WTC11 (cell line): ENCODE results near the gene FGF14. TPM values are rescaled to one million over a fixed set of nuclear protein-coding genes. Genes with fewer than 3 reads are reported as not detected.
"Not testable (repeated sequence)": the region's sequence is repeated elsewhere in the genome, so short reads cannot be mapped to it uniquely, and the experiment has no call there.

Experiments
- ATAC-seq: fragments of 200-7000 bp; cut with Tn5 transposase; 2 replicates; pipeline ENCODE4 v1.10.0; 2021; ENCODE audit warnings: mild to moderate bottlenecking, moderate library complexity
- CTCF ChIA-PET: fragments of 300-600 bp; sonication (Branson Sonifier 250); formaldehyde crosslinking; loops from one replicate; lab custom pipeline; 2021; ENCODE audit warnings: antibody characterized with exemption; lab: Charles Lee
- POLR2A ChIA-PET: fragments of 350-600 bp; sonication (Branson Sonifier 250); formaldehyde crosslinking; loops from one replicate; lab custom pipeline; 2021; ENCODE audit warnings: antibody characterized with exemption; lab: Charles Lee
- DNase-seq: peaks from one replicate; pipeline ENCODE4 v3.0.0; 2021; ENCODE audit warnings: low spot score
- H3K27ac Mint-ChIP-seq: 2 replicates; pipeline ENCODE4 v1.8.0; 2021; ENCODE audit warnings: mixed read lengths
- H3K27me3 Mint-ChIP-seq: 2 replicates; pipeline ENCODE4 v1.8.0; 2021; ENCODE audit warnings: low read depth, mild to moderate bottlenecking, moderate library complexity, mixed read lengths
- H3K36me3 Mint-ChIP-seq: 2 replicates; pipeline ENCODE4 v1.8.0; 2021; ENCODE audit warnings: mixed read lengths
- H3K4me1 Mint-ChIP-seq: 2 replicates; pipeline ENCODE4 v1.8.0; 2022; ENCODE audit warnings: mixed read lengths
- H3K4me3 Mint-ChIP-seq: 2 replicates; pipeline ENCODE4 v1.8.0; 2021; ENCODE audit warnings: mild to moderate bottlenecking, moderate library complexity, mixed read lengths
- H3K9me3 Mint-ChIP-seq: 2 replicates; pipeline ENCODE4 v1.8.0; 2021; ENCODE audit warnings: mixed read lengths
- ATF3 ChIP-seq: sonication (generic); formaldehyde crosslinking; conservative IDR thresholded peaks from 2 replicates; pipeline ENCODE4 v1.8.1; 2022; ENCODE audit warnings: mild to moderate bottlenecking, missing genetic modification reagents
- HMGA2 ChIP-seq: fragments of 250-450 bp; sonication (Bioruptor Pico); IDR thresholded peaks from 2 replicates; pipeline ENCODE4 v1.4.0; 2021; ENCODE audit warnings: mild to moderate bottlenecking, moderate library complexity
- MLX ChIP-seq: sonication (generic); formaldehyde crosslinking; IDR thresholded peaks from 2 replicates; pipeline ENCODE4 v1.8.1; 2023; ENCODE audit warnings: mild to moderate bottlenecking, missing genetic modification reagents, moderate library complexity
- MXD4 ChIP-seq: fragments of 250-450 bp; sonication (Bioruptor Pico); IDR thresholded peaks from 2 replicates; pipeline ENCODE4 v1.8.0; 2021; ENCODE audit warnings: mild to moderate bottlenecking, moderate library complexity, borderline replicate concordance
- SMAD3 ChIP-seq: sonication (generic); formaldehyde crosslinking; IDR thresholded peaks from 2 replicates; pipeline ENCODE4 v1.8.0; 2022; ENCODE audit warnings: missing genetic modification reagents, mild to moderate bottlenecking, borderline replicate concordance
- SP1 ChIP-seq: sonication (generic); formaldehyde crosslinking; conservative IDR thresholded peaks from 2 replicates; pipeline ENCODE4 v1.8.1; 2022; ENCODE audit warnings: missing genetic modification reagents
- STAT6 ChIP-seq: sonication (generic); formaldehyde crosslinking; conservative IDR thresholded peaks from 2 replicates; pipeline ENCODE4 v1.8.1; 2023; ENCODE audit warnings: mild to moderate bottlenecking, low read depth, missing genetic modification reagents, moderate library complexity
- TP53 ChIP-seq: sonication (generic); formaldehyde crosslinking; IDR thresholded peaks from 2 replicates; pipeline ENCODE4 v1.8.1; 2023; ENCODE audit warnings: mild to moderate bottlenecking, missing genetic modification reagents
- ZNF317 ChIP-seq: sonication (generic); formaldehyde crosslinking; IDR thresholded peaks from 2 replicates; pipeline ENCODE4 v1.8.1; 2023; ENCODE audit warnings: low read depth, mild to moderate bottlenecking, moderate library complexity, missing genetic modification reagents, borderline replicate concordance
- ZNF425 ChIP-seq: fragments of 250-450 bp; sonication (Bioruptor Pico); conservative IDR thresholded peaks from 2 replicates; pipeline ENCODE4 v1.9.0; 2021; ENCODE audit warnings: mild to moderate bottlenecking
- total RNA-seq: library from RNA; stranded (reverse); gene quantifications from 3 replicates; pipeline ENCODE4 v1.2.3, GENCODE V29; 2021
- TF ChIP-seq, protein P1 (sequence below): sonication (generic); formaldehyde crosslinking; IDR thresholded peaks from 2 replicates; pipeline ENCODE4 v1.8.0; 2022; ENCODE audit warnings: mild to moderate bottlenecking, missing genetic modification reagents
- TF ChIP-seq, protein P2 (sequence below): sonication (generic); formaldehyde crosslinking; IDR thresholded peaks from 2 replicates; pipeline ENCODE4 v1.8.0; 2022; ENCODE audit warnings: missing genetic modification reagents
- TF ChIP-seq, protein P3 (sequence below): fragments of 250-450 bp; sonication (Bioruptor Pico); IDR thresholded peaks from 2 replicates; pipeline ENCODE4 v1.9.0; 2021; ENCODE audit warnings: moderate library complexity, mild to moderate bottlenecking, inconsistent platforms, borderline replicate concordance
- TF ChIP-seq, protein P4 (sequence below): sonication (generic); formaldehyde crosslinking; IDR thresholded peaks from 2 replicates; pipeline ENCODE4 v1.8.0; 2023; ENCODE audit warnings: missing genetic modification reagents

FGF14 gene
- total RNA-seq, 1 experiment from 2014 or later, result 0.28 TPM

GRCh38 chr13:102012299-102013293 lies 389.3 kb downstream of the FGF14 start (continued):
- TF ChIP-seq ZNF425 (CRISPR knock-in tag) (no peak), TP53 (CRISPR knock-in tag) (no peak), HMGA2 (CRISPR knock-in tag) (no peak), SMAD3 (CRISPR knock-in tag) (no peak)

GRCh38 chr13:102011455-102011854 lies 390.4 kb downstream of the FGF14 start:
- H3K27ac Mint-ChIP-seq, H3K4me3 Mint-ChIP-seq, H3K9me3 Mint-ChIP-seq, H3K36me3 Mint-ChIP-seq, H3K4me1 Mint-ChIP-seq, POLR2A ChIA-PET, DNase-seq, ATAC-seq, H3K27me3 Mint-ChIP-seq: not testable (repeated sequence)
- CTCF ChIA-PET, result interaction anchor here (1.0 kb wide), 1 partner anchor 78 kb away, joined by 3 read pairs; no protein-coding TSS in a partner anchor

- Mint-ChIP-seq H3K9me3 (no peaks in the 10 kb centered on the region), H3K27me3 (no peaks in the 10 kb centered on the region), H3K27ac (no peak overlapping the region), H3K4me3 (no peak overlapping the region), H3K36me3 (no peaks in the 10 kb centered on the region), H3K4me1 (peaks cover 8% of the 10 kb centered on the region)
- POLR2A ChIA-PET, result no interaction called here
- no peak for ATAC-seq
- DNase-seq, result no peak
- CTCF ChIA-PET, result no interaction called here
- TF ChIP-seq, protein P1, sequence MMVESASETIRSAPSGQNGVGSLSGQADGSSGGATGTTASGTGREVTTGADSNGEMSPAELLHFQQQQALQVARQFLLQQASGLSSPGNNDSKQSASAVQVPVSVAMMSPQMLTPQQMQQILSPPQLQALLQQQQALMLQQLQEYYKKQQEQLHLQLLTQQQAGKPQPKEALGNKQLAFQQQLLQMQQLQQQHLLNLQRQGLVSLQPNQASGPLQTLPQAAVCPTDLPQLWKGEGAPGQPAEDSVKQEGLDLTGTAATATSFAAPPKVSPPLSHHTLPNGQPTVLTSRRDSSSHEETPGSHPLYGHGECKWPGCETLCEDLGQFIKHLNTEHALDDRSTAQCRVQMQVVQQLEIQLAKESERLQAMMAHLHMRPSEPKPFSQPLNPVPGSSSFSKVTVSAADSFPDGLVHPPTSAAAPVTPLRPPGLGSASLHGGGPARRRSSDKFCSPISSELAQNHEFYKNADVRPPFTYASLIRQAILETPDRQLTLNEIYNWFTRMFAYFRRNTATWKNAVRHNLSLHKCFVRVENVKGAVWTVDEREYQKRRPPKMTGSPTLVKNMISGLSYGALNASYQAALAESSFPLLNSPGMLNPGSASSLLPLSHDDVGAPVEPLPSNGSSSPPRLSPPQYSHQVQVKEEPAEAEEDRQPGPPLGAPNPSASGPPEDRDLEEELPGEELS (CRISPR knock-in tag), result no peak
- no peak for TF ChIP-seq STAT6
- TF ChIP-seq, protein P2, sequence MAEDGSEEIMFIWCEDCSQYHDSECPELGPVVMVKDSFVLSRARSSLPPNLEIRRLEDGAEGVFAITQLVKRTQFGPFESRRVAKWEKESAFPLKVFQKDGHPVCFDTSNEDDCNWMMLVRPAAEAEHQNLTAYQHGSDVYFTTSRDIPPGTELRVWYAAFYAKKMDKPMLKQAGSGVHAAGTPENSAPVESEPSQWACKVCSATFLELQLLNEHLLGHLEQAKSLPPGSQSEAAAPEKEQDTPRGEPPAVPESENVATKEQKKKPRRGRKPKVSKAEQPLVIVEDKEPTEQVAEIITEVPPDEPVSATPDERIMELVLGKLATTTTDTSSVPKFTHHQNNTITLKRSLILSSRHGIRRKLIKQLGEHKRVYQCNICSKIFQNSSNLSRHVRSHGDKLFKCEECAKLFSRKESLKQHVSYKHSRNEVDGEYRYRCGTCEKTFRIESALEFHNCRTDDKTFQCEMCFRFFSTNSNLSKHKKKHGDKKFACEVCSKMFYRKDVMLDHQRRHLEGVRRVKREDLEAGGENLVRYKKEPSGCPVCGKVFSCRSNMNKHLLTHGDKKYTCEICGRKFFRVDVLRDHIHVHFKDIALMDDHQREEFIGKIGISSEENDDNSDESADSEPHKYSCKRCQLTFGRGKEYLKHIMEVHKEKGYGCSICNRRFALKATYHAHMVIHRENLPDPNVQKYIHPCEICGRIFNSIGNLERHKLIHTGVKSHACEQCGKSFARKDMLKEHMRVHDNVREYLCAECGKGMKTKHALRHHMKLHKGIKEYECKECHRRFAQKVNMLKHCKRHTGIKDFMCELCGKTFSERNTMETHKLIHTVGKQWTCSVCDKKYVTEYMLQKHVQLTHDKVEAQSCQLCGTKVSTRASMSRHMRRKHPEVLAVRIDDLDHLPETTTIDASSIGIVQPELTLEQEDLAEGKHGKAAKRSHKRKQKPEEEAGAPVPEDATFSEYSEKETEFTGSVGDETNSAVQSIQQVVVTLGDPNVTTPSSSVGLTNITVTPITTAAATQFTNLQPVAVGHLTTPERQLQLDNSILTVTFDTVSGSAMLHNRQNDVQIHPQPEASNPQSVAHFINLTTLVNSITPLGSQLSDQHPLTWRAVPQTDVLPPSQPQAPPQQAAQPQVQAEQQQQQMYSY, result no peak
- TF ChIP-seq, protein P3, sequence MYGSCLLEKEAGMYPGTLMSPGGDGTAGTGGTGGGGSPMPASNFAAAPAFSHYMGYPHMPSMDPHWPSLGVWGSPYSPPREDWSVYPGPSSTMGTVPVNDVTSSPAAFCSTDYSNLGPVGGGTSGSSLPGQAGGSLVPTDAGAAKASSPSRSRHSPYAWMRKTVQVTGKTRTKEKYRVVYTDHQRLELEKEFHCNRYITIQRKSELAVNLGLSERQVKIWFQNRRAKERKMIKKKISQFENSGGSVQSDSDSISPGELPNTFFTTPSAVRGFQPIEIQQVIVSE (CRISPR knock-in tag), result no peak
- no peak for TF ChIP-seq ZNF317 (CRISPR knock-in tag)
- no peak for TF ChIP-seq MLX (CRISPR knock-in tag)
- TF ChIP-seq, protein P4, sequence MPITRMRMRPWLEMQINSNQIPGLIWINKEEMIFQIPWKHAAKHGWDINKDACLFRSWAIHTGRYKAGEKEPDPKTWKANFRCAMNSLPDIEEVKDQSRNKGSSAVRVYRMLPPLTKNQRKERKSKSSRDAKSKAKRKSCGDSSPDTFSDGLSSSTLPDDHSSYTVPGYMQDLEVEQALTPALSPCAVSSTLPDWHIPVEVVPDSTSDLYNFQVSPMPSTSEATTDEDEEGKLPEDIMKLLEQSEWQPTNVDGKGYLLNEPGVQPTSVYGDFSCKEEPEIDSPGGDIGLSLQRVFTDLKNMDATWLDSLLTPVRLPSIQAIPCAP (CRISPR knock-in tag), result no peak
- no peak for TF ChIP-seq ATF3 (CRISPR knock-in tag)
- TF ChIP-seq SP1, result no peak
- no peak for TF ChIP-seq MXD4 (CRISPR knock-in tag)
Observed at GRCh38 chr13:102003848-102004570, 397.8 kb downstream of the FGF14 start.
